ENCODE data around the gene TMEM50A. TPM values are rescaled to one million over a fixed set of nuclear protein-coding genes. Genes with fewer than 3 reads are reported as not detected.
A peak's percentile ranks its signal among the peaks of the same experiment; 100 is the strongest.
"Not testable (repeated sequence)": the region's sequence is repeated elsewhere in the genome, so short reads cannot be mapped to it uniquely, and the experiment has no call there.

TMEM50A gene
- total RNA-seq, 1 experiment from 2014 or later: 129 TPM

GRCh38 chr1:25361901-25362300 lies 23.8 kb downstream of the TMEM50A start:
- H3K36me3 ChIP-seq (ENCODE audit: insufficient read depth, low read length): peaks cover 19% of the 10 kb centered on the region; the same call in 1 of the 2 replicates
- no peak overlapping the region for H3K27ac ChIP-seq (ENCODE audit: low read length)
- no peaks in the 10 kb centered on the region for H3K9me2 ChIP-seq (replicated peaks; ENCODE audit: insufficient read depth, low read length)
- H3K4me3 ChIP-seq (ENCODE audit: low read length): no peak overlapping the region
- H3K79me2 ChIP-seq (ENCODE audit: low read length): no peaks in the 10 kb centered on the region
- H3K9ac ChIP-seq (ENCODE audit: low read length): no peak overlapping the region
- DNase-seq: no peak
- H3K4me1 ChIP-seq (ENCODE audit: low read length): no peaks in the 10 kb centered on the region
- no peaks in the 10 kb centered on the region for H3K9me3 ChIP-seq (ENCODE audit: low read length)
- H3K27me3 ChIP-seq (ENCODE audit: low read length): no peaks in the 10 kb centered on the region
- no peak overlapping the region for H3K4me2 ChIP-seq (ENCODE audit: low read depth, low read length, poor library complexity, severe bottlenecking)
- H2AFZ ChIP-seq (ENCODE audit: low read length): no peak overlapping the region
- H4K20me1 ChIP-seq (ENCODE audit: insufficient read depth, low read depth, low read length): no peaks in the 10 kb centered on the region

DNA sequence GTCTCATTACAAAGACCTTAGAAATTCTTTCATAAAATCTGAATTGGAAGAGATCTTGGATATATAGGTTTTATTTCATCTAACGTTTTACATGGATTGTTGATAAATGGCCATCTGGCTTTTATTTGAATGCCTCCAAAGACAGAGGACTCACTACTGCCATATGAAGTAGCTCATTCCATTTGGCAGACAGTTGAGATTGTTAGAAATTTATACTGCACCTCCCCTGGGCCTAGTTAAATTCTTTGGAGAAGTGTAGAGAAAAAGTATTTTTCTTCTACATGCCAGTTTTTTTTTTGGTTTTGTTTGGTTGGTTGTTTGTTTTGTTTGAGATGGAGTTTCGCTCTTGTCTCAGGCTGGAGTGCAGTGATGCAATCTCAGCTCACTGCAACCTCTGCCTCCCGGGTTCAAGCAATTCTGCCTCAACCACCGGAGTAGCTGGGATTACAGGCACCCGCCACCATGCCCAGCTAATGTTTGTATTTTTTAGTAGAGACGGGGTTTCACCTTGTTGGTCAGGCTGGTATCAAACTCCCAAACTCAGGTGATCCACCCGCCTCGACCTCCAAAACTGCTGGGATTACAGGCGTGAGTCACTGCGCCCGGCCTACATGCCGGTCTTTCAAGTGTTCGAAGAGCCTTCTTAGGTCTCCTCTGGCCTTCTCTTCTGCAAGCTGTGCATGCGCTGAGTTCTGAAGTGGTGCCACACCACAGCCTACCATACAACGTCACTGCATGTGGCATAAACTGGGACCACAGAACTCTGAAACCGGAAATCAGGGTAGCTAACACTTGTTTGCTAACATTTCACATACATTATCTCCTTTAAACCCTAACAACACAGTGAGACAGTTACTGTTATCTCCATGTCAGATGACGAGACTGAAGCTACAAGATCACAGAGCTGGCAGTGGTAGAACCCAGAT lies 24.8 kb downstream of the TMEM50A start:
- peaks cover 15% of the 10 kb centered on the region; the same call in 1 of the 2 replicates for H3K36me3 ChIP-seq (ENCODE audit: insufficient read depth, low read length)
- not testable (repeated sequence) for DNase-seq; H3K4me1 ChIP-seq (ENCODE audit: low read length); H4K20me1 ChIP-seq (ENCODE audit: insufficient read depth, low read depth, low read length); H2AFZ ChIP-seq (ENCODE audit: low read length); H3K27me3 ChIP-seq (ENCODE audit: low read length); H3K4me3 ChIP-seq (ENCODE audit: low read length); H3K9me2 ChIP-seq (replicated peaks; ENCODE audit: insufficient read depth, low read length); H3K9ac ChIP-seq (ENCODE audit: low read length); H3K9me3 ChIP-seq (ENCODE audit: low read length); H3K79me2 ChIP-seq (ENCODE audit: low read length); H3K27ac ChIP-seq (ENCODE audit: low read length); H3K4me2 ChIP-seq (ENCODE audit: low read depth, low read length, poor library complexity, severe bottlenecking)

DNA sequence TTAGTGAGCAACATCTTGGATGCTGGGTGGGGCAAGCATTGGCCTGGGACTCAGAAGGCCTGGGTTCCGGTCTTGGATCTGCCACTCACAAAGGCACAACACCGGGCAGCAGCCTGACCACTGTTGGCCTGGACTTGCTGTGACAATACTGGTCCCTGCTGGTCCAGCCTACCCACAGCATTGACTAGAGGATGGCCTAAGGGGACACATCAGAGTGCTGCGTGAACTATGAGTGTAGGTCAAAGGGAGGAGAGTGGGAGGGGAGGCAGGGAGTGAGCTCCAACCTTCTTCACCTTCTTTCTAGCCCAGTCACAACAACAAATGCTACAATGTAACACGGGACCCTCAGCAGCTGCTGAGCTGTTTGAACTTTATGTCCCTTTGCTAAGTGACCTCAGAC lies 31.1 kb downstream of the TMEM50A start:
- H3K9ac ChIP-seq (ENCODE audit: low read length): no peak overlapping the region
- H3K9me3 ChIP-seq (ENCODE audit: low read length): no peaks in the 10 kb centered on the region
- H3K4me1 ChIP-seq (ENCODE audit: low read length): no peaks in the 10 kb centered on the region
- H3K4me2 ChIP-seq (ENCODE audit: low read depth, low read length, poor library complexity, severe bottlenecking): no peak overlapping the region
- DNase-seq: no peak
- no peaks in the 10 kb centered on the region for H3K36me3 ChIP-seq (ENCODE audit: insufficient read depth, low read length)
- no peaks in the 10 kb centered on the region for H4K20me1 ChIP-seq (ENCODE audit: insufficient read depth, low read depth, low read length)
- H2AFZ ChIP-seq (ENCODE audit: low read length): no peak overlapping the region
- no peaks in the 10 kb centered on the region for H3K27me3 ChIP-seq (ENCODE audit: low read length)
- H3K27ac ChIP-seq (ENCODE audit: low read length): no peak overlapping the region
- H3K9me2 ChIP-seq (replicated peaks; ENCODE audit: insufficient read depth, low read length): no peaks in the 10 kb centered on the region
- H3K4me3 ChIP-seq (ENCODE audit: low read length): no peak overlapping the region
- H3K79me2 ChIP-seq (ENCODE audit: low read length): no peaks in the 10 kb centered on the region

- not testable (repeated sequence) for DNase-seq; H3K27me3 ChIP-seq (ENCODE audit: low read length); H3K4me1 ChIP-seq (ENCODE audit: low read length); H3K4me3 ChIP-seq (ENCODE audit: low read length); H3K79me2 ChIP-seq (ENCODE audit: low read length); H3K9ac ChIP-seq (ENCODE audit: low read length); H4K20me1 ChIP-seq (ENCODE audit: insufficient read depth, low read depth, low read length); H2AFZ ChIP-seq (ENCODE audit: low read length); H3K9me2 ChIP-seq (replicated peaks; ENCODE audit: insufficient read depth, low read length); H3K36me3 ChIP-seq (ENCODE audit: insufficient read depth, low read length); H3K9me3 ChIP-seq (ENCODE audit: low read length); H3K4me2 ChIP-seq (ENCODE audit: low read depth, low read length, poor library complexity, severe bottlenecking); H3K27ac ChIP-seq (ENCODE audit: low read length)
Measured at GRCh38 chr1:25369691-25370271, 31.6 kb downstream of the TMEM50A start.

GRCh38 chr1:25371757-25372156 lies 33.6 kb downstream of the TMEM50A start:
- not testable (repeated sequence) for H3K9me2 ChIP-seq (replicated peaks; ENCODE audit: insufficient read depth, low read length); H2AFZ ChIP-seq (ENCODE audit: low read length); H3K4me1 ChIP-seq (ENCODE audit: low read length); H3K9ac ChIP-seq (ENCODE audit: low read length); DNase-seq; H3K27ac ChIP-seq (ENCODE audit: low read length); H4K20me1 ChIP-seq (ENCODE audit: insufficient read depth, low read depth, low read length); H3K27me3 ChIP-seq (ENCODE audit: low read length); H3K79me2 ChIP-seq (ENCODE audit: low read length); H3K4me2 ChIP-seq (ENCODE audit: low read depth, low read length, poor library complexity, severe bottlenecking); H3K36me3 ChIP-seq (ENCODE audit: insufficient read depth, low read length); H3K4me3 ChIP-seq (ENCODE audit: low read length); H3K9me3 ChIP-seq (ENCODE audit: low read length)

GRCh38 chr1:25378367-25378766 lies 40.2 kb downstream of the TMEM50A start:
- H3K9ac ChIP-seq (ENCODE audit: low read length); H3K36me3 ChIP-seq (ENCODE audit: insufficient read depth, low read length); H3K27me3 ChIP-seq (ENCODE audit: low read length); H3K4me1 ChIP-seq (ENCODE audit: low read length); H2AFZ ChIP-seq (ENCODE audit: low read length); H3K9me3 ChIP-seq (ENCODE audit: low read length); DNase-seq; H4K20me1 ChIP-seq (ENCODE audit: insufficient read depth, low read depth, low read length); H3K79me2 ChIP-seq (ENCODE audit: low read length); H3K4me3 ChIP-seq (ENCODE audit: low read length); H3K4me2 ChIP-seq (ENCODE audit: low read depth, low read length, poor library complexity, severe bottlenecking); H3K27ac ChIP-seq (ENCODE audit: low read length); H3K9me2 ChIP-seq (replicated peaks; ENCODE audit: insufficient read depth, low read length): not testable (repeated sequence)

DNA sequence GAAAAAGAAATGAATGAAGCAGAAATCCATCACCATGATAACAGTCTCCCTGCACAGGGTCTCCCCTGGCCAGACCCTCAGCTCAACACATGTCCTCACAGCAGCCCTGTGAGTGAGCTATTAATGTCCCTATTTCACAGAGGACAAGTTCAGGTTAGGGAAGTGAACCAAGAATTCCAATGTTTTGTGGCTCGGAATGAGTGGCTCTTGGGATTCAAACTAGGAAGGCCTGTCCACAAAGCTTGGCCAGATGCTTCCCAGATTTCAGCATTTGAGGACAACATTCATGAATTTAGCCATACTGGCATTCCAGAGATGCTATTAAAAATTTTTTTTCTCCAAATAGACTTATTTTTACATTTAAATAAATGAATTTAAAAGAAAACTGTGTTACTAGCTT lies 44.4 kb downstream of the TMEM50A start:
- not testable (repeated sequence) for H3K4me3 ChIP-seq (ENCODE audit: low read length); H3K9ac ChIP-seq (ENCODE audit: low read length); H3K4me1 ChIP-seq (ENCODE audit: low read length); H4K20me1 ChIP-seq (ENCODE audit: insufficient read depth, low read depth, low read length); H2AFZ ChIP-seq (ENCODE audit: low read length); H3K36me3 ChIP-seq (ENCODE audit: insufficient read depth, low read length); H3K9me2 ChIP-seq (replicated peaks; ENCODE audit: insufficient read depth, low read length); H3K27me3 ChIP-seq (ENCODE audit: low read length); H3K79me2 ChIP-seq (ENCODE audit: low read length); H3K9me3 ChIP-seq (ENCODE audit: low read length); H3K27ac ChIP-seq (ENCODE audit: low read length); H3K4me2 ChIP-seq (ENCODE audit: low read depth, low read length, poor library complexity, severe bottlenecking)
- DNase-seq: peak; percentile 35

DNA sequence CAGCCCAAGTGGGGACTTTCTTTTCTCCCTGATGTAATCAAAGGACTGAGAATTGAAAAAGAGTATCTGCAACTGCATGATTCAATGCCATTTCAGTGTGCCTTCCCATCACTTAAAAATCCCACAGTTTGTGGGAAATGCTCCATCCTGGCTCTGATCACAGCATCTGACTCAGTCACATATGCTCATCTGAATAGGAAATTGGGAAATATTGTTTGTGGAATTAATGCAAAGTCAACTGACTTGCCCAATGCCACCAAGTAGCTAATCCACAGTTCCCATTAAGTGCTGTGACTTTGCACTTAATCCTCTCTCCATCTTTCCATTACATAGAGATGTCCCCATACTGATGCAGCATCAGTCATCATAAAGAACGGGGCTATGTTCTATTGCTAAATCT lies 45.0 kb downstream of the TMEM50A start:
- H3K9me2 ChIP-seq (replicated peaks; ENCODE audit: insufficient read depth, low read length); H3K9me3 ChIP-seq (ENCODE audit: low read length); H3K27ac ChIP-seq (ENCODE audit: low read length); H3K36me3 ChIP-seq (ENCODE audit: insufficient read depth, low read length); H3K4me1 ChIP-seq (ENCODE audit: low read length); H3K9ac ChIP-seq (ENCODE audit: low read length); H4K20me1 ChIP-seq (ENCODE audit: insufficient read depth, low read depth, low read length); H3K27me3 ChIP-seq (ENCODE audit: low read length); H3K79me2 ChIP-seq (ENCODE audit: low read length); H2AFZ ChIP-seq (ENCODE audit: low read length); H3K4me2 ChIP-seq (ENCODE audit: low read depth, low read length, poor library complexity, severe bottlenecking); H3K4me3 ChIP-seq (ENCODE audit: low read length): not testable (repeated sequence)
- peak; percentile 31 for DNase-seq
